Prostate gland (tissue), 2 donors: ENCODE measurements around the gene BLOC1S4. TPM values are rescaled to one million over a fixed set of nuclear protein-coding genes. Genes with fewer than 3 reads are reported as not detected.

Source experiments
- DNase-seq: peaks from one replicate; pipeline ENCODE4 v3.0.0-alpha.2; 2019; ENCODE audit warnings: low spot score
- H3K27ac ChIP-seq, 2 donors: fragments of 200-600 bp; sonication (generic); 2 replicates each; pipeline ENCODE4 v1.5.1; 2017 to 2019
- H3K27me3 ChIP-seq: fragments of 200-600 bp; sonication (generic); replicated peaks from 2 replicates; pipeline ENCODE4 v1.5.1; 2019; ENCODE audit not compliant: insufficient read depth
- H3K36me3 ChIP-seq, 2 donors: fragments of 200-600 bp; sonication (generic); 1 replicate in 1 of 2; 2 replicates in 1 of 2; pipeline versions ENCODE4 v1.5.1 to v1.8.1; 2017 to 2019
- H3K4me1 ChIP-seq: fragments of 200-600 bp; sonication (generic); replicated peaks from 2 replicates; pipeline ENCODE4 v1.5.1; 2019
- H3K4me3 ChIP-seq, 2 donors: fragments of 200-600 bp; sonication (generic); 2 replicates each; pipeline ENCODE4 v1.5.1; 2017 to 2019
- H3K9me3 ChIP-seq: fragments of 200-600 bp; sonication (generic); 2 replicates; pipeline ENCODE4 v1.5.1; 2017
- CTCF ChIP-seq, 4 experiments: fragments of 200-600 bp in 2 of 4; fragments of 450-650 bp in 2 of 4; sonication (generic) in 2 of 4; IDR thresholded peaks; 1 replicate in 3 of 4; 2 replicates in 1 of 4; pipeline ENCODE4 v1.5.1; 2016 to 2019; ENCODE audit warnings: antibody characterized with exemption in 4 of 4, mild to moderate bottlenecking in 2 of 4, moderate library complexity in 2 of 4
- POLR2A ChIP-seq: fragments of 450-650 bp; IDR thresholded peaks from one replicate; pipeline ENCODE4 v1.6.1; 2016; ENCODE audit warnings: antibody characterized with exemption, mild to moderate bottlenecking
- POLR2AphosphoS5 ChIP-seq: sonication (generic); formaldehyde crosslinking; IDR thresholded peaks from one replicate; pipeline ENCODE4 v1.6.1; 2017; ENCODE audit warnings: antibody characterized with exemption
- WGBS: methylation state at CpG from one replicate; pipeline ENCODE4 v1.1.5; 2018; 5-methylcytosine and 5-hydroxymethylcytosine counted together
- intact Hi-C: fragments of 100-400 bp; cut with DNase I; formaldehyde crosslinking; loops from one replicate; pipeline ENCODE4 v1.14.2; 2022
- total RNA-seq, 2 donors: library from RNA; depleted of rRNA; stranded (reverse); fragments of >200 nt; gene quantifications; one replicate each; pipeline ENCODE4 v1.1.0, GENCODE V29; 2016

BLOC1S4 gene
- total RNA-seq, 2 donors from 2014 or later, result 20.4 to 35.2 TPM

- no peaks in the 10 kb centered on the region for H3K36me3 ChIP-seq
- peak overlapping the region; percentile 91 to 94 for H3K27ac ChIP-seq
- intact Hi-C loops, result loop anchor here (5.0 to 10.0 kb wide), 3 partner anchors 67 to 269 kb away; partner anchors contain the start of gene KIAA0232
- no peaks in the 10 kb centered on the region for H3K27me3 ChIP-seq
- DNase-seq, result no peak
- 4% methylated on average over 9 of the region's 9 CpGs for WGBS
- no peaks in the 10 kb centered on the region for H3K9me3 ChIP-seq
- no peaks in the 10 kb centered on the region for H3K4me1 ChIP-seq
- TF ChIP-seq POLR2AphosphoS5 (no peak), CTCF (IDR thresholded peaks at IDR 0.05) (no peak)
- H3K4me3 ChIP-seq, result peak overlapping the region; percentile 78 to 92
Measured at GRCh38 chr4:6715704-6716017, 313 bp upstream of the BLOC1S4 start.

- DNase-seq, result no peak
- H3K4me1 ChIP-seq, result no peaks in the 10 kb centered on the region
- H3K36me3 ChIP-seq, result no peaks in the 10 kb centered on the region
- peak overlapping the region; percentile 78 to 92 for H3K4me3 ChIP-seq
- intact Hi-C loops, result loop anchor here (5.0 to 10.0 kb wide), 3 partner anchors 65 to 268 kb away; partner anchors contain the start of gene KIAA0232
- H3K27me3 ChIP-seq, result no peaks in the 10 kb centered on the region
- H3K27ac ChIP-seq, result peak overlapping the region; percentile 91 to 94
- WGBS, result 19% methylated on average over 7 of the region's 7 CpGs
- no peak for TF ChIP-seq POLR2A
- TF ChIP-seq CTCF (IDR thresholded peaks at IDR 0.05), result no peak
- no peak for TF ChIP-seq POLR2AphosphoS5
- no peaks in the 10 kb centered on the region for H3K9me3 ChIP-seq
Measured at GRCh38 chr4:6716958-6717655, 1.1 kb downstream of the BLOC1S4 start.

GRCh38 chr4:6718932-6719610, 3.1 kb downstream of the BLOC1S4 start:
- no peak overlapping the region for H3K4me3 ChIP-seq
- no peaks in the 10 kb centered on the region for H3K9me3 ChIP-seq
- no peaks in the 10 kb centered on the region for H3K36me3 ChIP-seq
- no peaks in the 10 kb centered on the region for H3K4me1 ChIP-seq
- intact Hi-C loops, result loop anchor here (5.0 to 10.0 kb wide), 3 partner anchors 63 to 266 kb away; partner anchors contain the start of gene KIAA0232
- H3K27me3 ChIP-seq, result no peaks in the 10 kb centered on the region
- no peak for DNase-seq
- H3K27ac ChIP-seq, result no peak overlapping the region
- WGBS, result 87% methylated on average over 7 of the region's 7 CpGs
- TF ChIP-seq POLR2AphosphoS5, result no peak
- TF ChIP-seq POLR2A, result no peak
- no peak for TF ChIP-seq CTCF (IDR thresholded peaks at IDR 0.05)

- Histone ChIP-seq H3K4me3 (no peak overlapping the region), H3K4me1 (no peaks in the 10 kb centered on the region), H3K27ac (no peak overlapping the region), H3K27me3 (no peaks in the 10 kb centered on the region), H3K9me3 (no peaks in the 10 kb centered on the region), H3K36me3 (no peaks in the 10 kb centered on the region)
- WGBS, result 71% methylated on average over 8 of the region's 8 CpGs
- no peak for TF ChIP-seq POLR2AphosphoS5
- TF ChIP-seq POLR2A, result no peak
- no peak for TF ChIP-seq CTCF (IDR thresholded peaks at IDR 0.05)
- DNase-seq, result no peak
- intact Hi-C loops, result loop anchor here (1.0 to 10.0 kb wide), 5 partner anchors 63 to 353 kb away; partner anchors contain the start of gene KIAA0232
Measured at GRCh38 chr4:6719611-6720179, 3.7 kb downstream of the BLOC1S4 start.
